OCI-LY7 (cell line): Measurements from ENCODE around the gene CORO6. TPM values are rescaled to one million over a fixed set of nuclear protein-coding genes. Genes with fewer than 3 reads are reported as not detected.

ENCODE experiments used
- BruUV-seq: library from RNA; stranded (reverse); fragments of 400-500 nt; replicated peaks from 2 replicates; lab custom pipeline; 2021; lab: Mats Ljungman, UMichigan
- CTCF ChIA-PET: fragments of 300-600 bp; sonication (Branson Sonifier 250); formaldehyde crosslinking; loops from one replicate; lab custom pipeline; 2022; ENCODE audit warnings: antibody characterized with exemption; ENCODE audit not compliant: unreplicated experiment; lab: Charles Lee
- POLR2A ChIA-PET: fragments of 300-600 bp; sonication (Branson Sonifier 250); formaldehyde crosslinking; loops from one replicate; lab custom pipeline; 2022; ENCODE audit warnings: antibody characterized with exemption; lab: Charles Lee
- DNase-seq: peaks from one replicate; pipeline ENCODE4 v3.0.0-alpha.2; 2015; ENCODE audit warnings: low spot score
- H2AFZ ChIP-seq: fragments of 200-600 bp; sonication (generic), shearing (Covaris generic); 2 replicates; pipeline ENCODE4 v1.6.1; 2014; ENCODE audit warnings: mild to moderate bottlenecking, antibody characterized with exemption, low read length, moderate library complexity
- H3K27ac ChIP-seq: fragments of 200-600 bp; sonication (generic); 2 replicates; pipeline ENCODE4 v1.5.1; 2014; ENCODE audit warnings: mixed run types, low read depth, mild to moderate bottlenecking, moderate library complexity, low read length, inconsistent platforms; ENCODE audit not compliant: poor library complexity, severe bottlenecking
- H3K36me3 ChIP-seq: fragments of 200-600 bp; sonication (generic); 2 replicates; pipeline ENCODE4 v1.6.1; 2014; ENCODE audit warnings: mild to moderate bottlenecking, antibody characterized with exemption, low read length, moderate library complexity, mixed read lengths; ENCODE audit not compliant: insufficient read depth
- H3K4me1 ChIP-seq: fragments of 200-600 bp; sonication (generic); 2 replicates; pipeline ENCODE4 v1.5.1; 2014; ENCODE audit warnings: mild to moderate bottlenecking, low read length; ENCODE audit not compliant: insufficient read depth, poor library complexity, severe bottlenecking
- H3K4me2 ChIP-seq: fragments of 200-600 bp; sonication (generic); 2 replicates; pipeline ENCODE4 v1.6.1; 2014; ENCODE audit warnings: mild to moderate bottlenecking, low read length
- H3K4me3 ChIP-seq: fragments of 200-600 bp; sonication (generic); 2 replicates; pipeline ENCODE4 v1.5.1; 2014; ENCODE audit warnings: mild to moderate bottlenecking, low read depth, low read length; ENCODE audit not compliant: poor library complexity, severe bottlenecking
- H3K79me2 ChIP-seq: fragments of 200-600 bp; sonication (generic); 2 replicates; pipeline ENCODE4 v1.6.1; 2016; ENCODE audit warnings: low read depth, mild to moderate bottlenecking, low read length, moderate library complexity, mixed read lengths; ENCODE audit not compliant: insufficient read depth
- H3K9me2 ChIP-seq: fragments of 200-600 bp; sonication (generic); 2 replicates; pipeline ENCODE4 v1.6.1; 2016; ENCODE audit warnings: mild to moderate bottlenecking, low read length, mixed read lengths; ENCODE audit not compliant: insufficient read depth
- H3K9me3 ChIP-seq: fragments of 200-600 bp; sonication (generic); 2 replicates; pipeline ENCODE4 v1.6.1; 2014; ENCODE audit warnings: mild to moderate bottlenecking, mixed run types, low read length, mixed read lengths
- H4K20me1 ChIP-seq: fragments of 200-600 bp; sonication (generic); 2 replicates; pipeline ENCODE4 v1.6.1; 2014; ENCODE audit warnings: mild to moderate bottlenecking, antibody characterized with exemption, low read length, moderate library complexity, mixed read lengths; ENCODE audit not compliant: insufficient read depth
- CTCF ChIP-seq: fragments of 200-600 bp; sonication (generic); conservative IDR thresholded peaks from 2 replicates; pipeline ENCODE4 v1.5.1; 2014; ENCODE audit warnings: mild to moderate bottlenecking, antibody characterized with exemption, low read length, moderate library complexity, mixed read lengths
- EZH2phosphoT487 ChIP-seq: fragments of 200-600 bp; sonication (generic); IDR thresholded peaks from 2 replicates; pipeline ENCODE4 v1.6.1; 2018; ENCODE audit warnings: low read depth, borderline replicate concordance, mild to moderate bottlenecking, mixed run types, antibody characterized with exemption, low read length, moderate library complexity, mixed read lengths
- intact Hi-C: fragments of 100-400 bp; cut with micrococcal nuclease; formaldehyde crosslinking; loops from one replicate; pipeline ENCODE4 v1.10.0; 2022; ENCODE audit not compliant: unreplicated experiment
- total RNA-seq, 2 experiments: library from RNA; depleted of rRNA in 1 of 2; stranded (reverse); fragments of >200 nt in 1 of 2; shearing (Covaris generic) in 1 of 2; gene quantifications; 2 replicates each; pipeline ENCODE4 v1.2.3, GENCODE V29; 2014 to 2022

Gene CORO6
- total RNA-seq, 2 experiments from 2014 or later, result 5.9 to 6.2 TPM

- ChIA-PET CTCF (interaction anchor here (1.3 kb wide), 1 partner anchor 29 kb away, joined by 3 read pairs; no protein-coding TSS in a partner anchor), POLR2A (interaction anchor here (0.5 to 1.5 kb wide), 3 partner anchors 9 to 1375 kb away, joined by 3 to 4 read pairs (median 3); no protein-coding TSS in a partner anchor)
- DNase-seq, result peak; percentile 18
- no TSS peak for BruUV-seq
- H3K4me3 ChIP-seq, result peak overlapping the region; percentile 77
- H3K4me1 ChIP-seq, result peaks cover 72% of the 10 kb centered on the region
- H3K9me2 ChIP-seq, result no peaks in the 10 kb centered on the region
- H3K79me2 ChIP-seq, result peaks cover 46% of the 10 kb centered on the region
- H3K4me2 ChIP-seq, result peak overlapping the region; percentile 93
- H3K36me3 ChIP-seq, result peaks cover 4% of the 10 kb centered on the region; the same call in 1 of the 2 replicates
- TF ChIP-seq CTCF (no peak), EZH2phosphoT487 (no peak)
- peaks cover 5% of the 10 kb centered on the region; the same call in 1 of the 2 replicates for H4K20me1 ChIP-seq
- peak overlapping the region; percentile 13 for H3K27ac ChIP-seq
- intact Hi-C loops, result no loop called here
- H3K9me3 ChIP-seq, result no peaks in the 10 kb centered on the region
- H2AFZ ChIP-seq, result no peak overlapping the region
Measured at GRCh38 chr17:29588017-29588561, 34.6 kb downstream of the CORO6 start.

- POLR2A ChIA-PET, result interaction anchor here (0.6 to 1.5 kb wide), 2 partner anchors 9 to 438 kb away, joined by 3 to 4 read pairs; no protein-coding TSS in a partner anchor
- BruUV-seq, result no TSS peak
- no peak for DNase-seq
Measured at GRCh38 chr17:29587591-29587990, 35.1 kb downstream of the CORO6 start.

More at GRCh38 chr17:29587591-29587990, 35.1 kb downstream of the CORO6 start:
- no peak overlapping the region for H3K27ac ChIP-seq
- peak overlapping the region; percentile 93 for H3K4me2 ChIP-seq
- H3K9me2 ChIP-seq, result no peaks in the 10 kb centered on the region
- H3K9me3 ChIP-seq, result no peaks in the 10 kb centered on the region
- peaks cover 69% of the 10 kb centered on the region for H3K4me1 ChIP-seq
- no peak overlapping the region for H2AFZ ChIP-seq
- H3K4me3 ChIP-seq, result peak overlapping the region; percentile 77
- H4K20me1 ChIP-seq, result peaks cover 5% of the 10 kb centered on the region; the same call in 1 of the 2 replicates
- CTCF ChIA-PET, result interaction anchor here (1.3 kb wide), 1 partner anchor 29 kb away, joined by 3 read pairs; no protein-coding TSS in a partner anchor
- peaks cover 9% of the 10 kb centered on the region for H3K36me3 ChIP-seq
- peaks cover 46% of the 10 kb centered on the region for H3K79me2 ChIP-seq
- intact Hi-C loops, result no loop called here
- TF ChIP-seq CTCF (no peak), EZH2phosphoT487 (no peak)
